A204.1 (cell line): ENCODE data around the gene CEP131.

Experiments
- FAIRE-seq: peaks from 2 replicates; lab custom pipeline; 2012; peaks lifted over from hg19 to GRCh38; lab: Jason Lieb, UNC

CEP131 gene

GRCh38 chr17:81186203-81186602, 36.6 kb downstream of the CEP131 start:
- FAIRE-seq = no peak

DNA sequence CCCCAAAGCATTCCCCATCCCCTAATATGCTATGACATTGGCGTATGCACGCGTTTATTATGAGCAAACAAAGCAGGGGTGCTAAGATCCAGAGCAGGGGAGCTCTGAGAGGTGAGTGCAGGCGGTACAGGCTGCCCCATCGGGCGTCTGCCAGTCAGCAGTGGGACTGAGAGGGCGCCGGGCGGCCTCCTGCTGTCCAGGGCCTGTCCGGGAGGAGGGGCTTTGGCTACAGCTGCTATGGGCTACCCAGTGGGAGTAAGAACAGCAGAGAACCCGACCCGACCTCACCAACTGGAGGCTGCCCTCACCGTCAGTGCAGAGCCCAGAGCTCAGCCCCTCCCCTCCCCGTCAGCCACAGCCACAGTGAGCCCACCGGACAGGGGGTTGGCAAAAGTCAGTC, 38.2 kb downstream of the CEP131 start:
- no peak for FAIRE-seq

GRCh38 chr17:81183807-81184206, 39.0 kb downstream of the CEP131 start:
- no peak for FAIRE-seq

DNA sequence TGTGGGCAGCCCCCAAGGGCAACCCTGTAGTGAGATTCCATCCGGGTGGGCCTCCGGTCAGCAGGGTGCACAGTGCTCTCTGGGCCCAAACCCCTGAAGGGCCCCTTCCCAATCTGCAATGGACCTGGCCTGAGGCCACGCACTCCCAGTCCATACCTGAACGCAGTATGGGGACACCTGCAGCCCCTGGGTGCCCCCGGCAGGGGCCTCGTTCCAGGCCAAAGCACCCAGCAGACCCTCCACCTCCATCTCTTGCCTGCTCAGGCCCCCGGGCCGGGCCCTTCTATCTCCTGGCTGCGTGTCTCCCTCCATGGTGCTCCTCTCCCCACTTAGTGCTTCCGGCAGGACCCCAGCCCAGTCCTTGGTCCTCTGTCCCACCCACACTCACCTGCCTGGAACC, 39.4 kb downstream of the CEP131 start:
- no peak for FAIRE-seq

DNA sequence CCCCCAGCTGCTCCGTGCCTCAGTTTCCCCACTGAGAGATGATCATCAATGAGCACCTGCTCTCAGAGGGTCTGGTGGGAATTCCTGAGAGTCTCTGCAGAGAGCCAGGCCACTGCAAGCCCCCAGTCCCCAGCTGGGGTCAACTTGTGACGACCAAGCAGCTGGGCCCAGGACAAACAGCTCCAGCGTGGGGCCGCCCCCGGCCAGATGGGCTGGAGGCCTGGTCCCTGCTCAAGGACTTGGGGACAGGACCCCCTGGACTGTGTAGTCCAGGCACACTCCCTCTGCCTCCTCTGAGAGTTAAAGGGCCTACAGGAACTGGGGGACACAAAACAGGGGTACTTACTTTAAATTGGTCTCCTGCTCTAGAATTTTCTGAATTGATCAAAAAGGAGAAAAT, 40.2 kb downstream of the CEP131 start:
- FAIRE-seq = no peak

- FAIRE-seq = no peak
Measured at GRCh38 chr17:81181811-81182185, 41.0 kb downstream of the CEP131 start.

GRCh38 chr17:81180836-81181810, 41.6 kb downstream of the CEP131 start:
- FAIRE-seq = no peak

GRCh38 chr17:81179861-81180260, 42.9 kb downstream of the CEP131 start:
- no peak for FAIRE-seq

DNA sequence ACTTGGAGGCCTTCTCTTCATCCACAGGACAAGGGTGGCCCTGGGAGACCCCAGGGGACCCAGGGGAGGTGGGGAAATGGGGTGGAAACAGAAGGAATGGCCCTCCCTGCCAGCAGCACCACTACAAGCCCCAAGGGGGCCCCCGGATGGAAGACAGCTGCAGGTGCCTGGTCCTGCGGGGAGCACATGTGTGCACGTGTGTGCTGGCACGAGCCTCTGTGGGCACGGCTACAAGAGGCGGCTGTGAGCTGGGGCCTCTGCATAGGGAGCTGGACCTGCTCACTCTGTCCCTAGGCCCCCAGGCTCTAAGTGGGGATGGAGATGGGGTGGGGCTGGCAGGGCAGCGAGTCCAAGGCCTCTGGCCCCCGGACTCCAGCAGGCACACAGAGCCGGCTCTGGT, 43.5 kb downstream of the CEP131 start:
- no peak for FAIRE-seq

GRCh38 chr17:81178136-81179091, 44.4 kb downstream of the CEP131 start:
- FAIRE-seq = no peak

DNA sequence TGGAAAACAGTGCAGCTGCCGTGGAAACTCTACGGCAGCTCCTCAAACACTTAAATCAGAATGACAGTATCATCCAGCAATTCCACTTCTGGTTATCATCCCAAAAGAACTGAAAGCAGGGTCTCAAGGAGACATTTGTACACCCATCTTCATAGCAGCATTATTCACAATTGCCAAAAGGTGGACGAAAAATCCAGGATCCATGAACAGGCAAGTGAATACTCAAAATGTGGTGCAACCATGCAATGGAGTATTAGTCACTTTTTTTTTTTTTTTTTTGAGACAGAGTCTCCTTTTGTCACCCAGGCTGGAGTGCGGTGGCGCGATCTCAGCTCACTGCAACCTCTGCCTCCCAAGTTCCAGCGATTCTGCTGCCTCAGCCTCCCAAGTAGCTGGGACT, 46.1 kb downstream of the CEP131 start:
- no peak for FAIRE-seq

- FAIRE-seq = no peak
Measured at GRCh38 chr17:81173762-81174155, 49.0 kb downstream of the CEP131 start.

GRCh38 chr17:81173052-81173761, 49.6 kb downstream of the CEP131 start:
- FAIRE-seq = no peak

GRCh38 chr17:81171941-81172340, 50.8 kb downstream of the CEP131 start:
- FAIRE-seq = no peak

DNA sequence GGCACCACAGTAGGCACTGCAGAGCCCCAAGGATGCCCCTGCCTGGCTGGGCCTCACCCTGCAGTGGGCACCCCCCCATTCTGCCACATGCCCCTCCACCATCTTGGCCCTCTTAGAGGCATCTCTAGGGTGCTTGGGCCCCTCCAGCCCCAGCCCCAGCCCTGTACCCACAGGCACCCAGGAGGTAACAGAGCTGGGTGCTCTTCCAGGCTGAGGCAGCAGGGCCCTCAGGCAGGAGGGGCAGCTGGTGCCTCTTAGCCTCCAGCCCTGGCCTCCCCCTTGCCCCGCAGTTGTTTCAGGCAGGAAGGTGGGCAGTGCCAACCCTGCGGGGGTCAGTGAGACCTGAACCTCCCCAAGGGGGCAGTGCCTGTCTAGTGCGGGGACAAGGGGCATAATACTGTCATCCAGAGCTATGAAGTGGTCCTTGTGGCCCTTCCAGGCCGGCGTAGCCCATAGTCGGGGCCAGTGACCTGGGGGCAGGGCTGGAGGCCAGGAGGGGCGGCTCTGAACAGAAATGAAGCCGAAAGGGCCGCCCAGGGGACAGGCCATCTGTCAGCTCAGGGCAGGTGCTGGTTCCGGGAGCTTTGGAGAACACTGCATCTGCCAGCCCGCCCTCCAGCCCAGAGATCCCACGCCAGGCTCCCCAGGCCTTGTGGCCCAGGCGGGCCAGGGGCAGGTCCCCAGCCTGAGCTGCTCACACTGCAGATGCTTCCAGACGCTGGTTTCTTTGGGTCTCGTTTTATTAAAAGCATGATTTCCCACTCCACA, 51.9 kb downstream of the CEP131 start:
- no peak for FAIRE-seq

DNA sequence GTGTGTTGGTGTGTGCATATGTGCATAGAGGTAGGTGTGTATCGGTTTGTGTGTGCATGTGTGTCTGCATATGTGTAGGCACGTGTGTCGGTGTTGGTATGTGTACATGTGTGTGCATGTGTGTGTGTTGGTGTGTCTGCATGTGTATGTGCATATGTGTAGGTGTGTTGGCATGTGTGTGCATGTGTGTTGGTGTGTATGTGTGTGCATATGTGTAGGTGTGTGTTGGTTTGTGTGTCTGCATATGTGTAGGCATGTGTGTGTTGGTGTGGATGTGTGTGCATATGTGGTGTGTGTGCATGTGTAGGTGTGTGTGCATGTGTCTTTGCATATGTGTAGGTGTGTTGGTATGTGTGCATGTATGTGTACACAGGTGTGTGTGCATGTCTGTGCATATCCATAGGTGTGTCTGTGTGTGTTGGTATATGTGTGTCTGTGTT, 52.9 kb downstream of the CEP131 start:
- FAIRE-seq = no peak

GRCh38 chr17:81167638-81168037, 55.1 kb downstream of the CEP131 start:
- FAIRE-seq = no peak

DNA sequence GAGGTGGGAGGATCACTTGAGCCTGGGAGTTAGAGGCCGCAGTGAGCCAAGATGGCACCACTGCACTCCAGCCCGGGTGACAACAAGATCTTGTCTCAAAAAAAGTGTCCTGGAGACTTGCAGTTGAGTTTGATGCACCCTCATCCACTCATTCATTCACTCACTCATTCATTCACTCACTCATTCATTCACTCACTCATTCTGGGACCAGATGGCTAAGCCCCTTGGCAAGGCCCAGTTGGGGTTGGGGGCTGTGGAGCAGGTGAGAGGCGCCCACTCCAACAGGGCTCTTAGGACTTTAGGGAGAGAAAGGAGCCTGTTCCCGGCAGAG, 55.6 kb downstream of the CEP131 start:
- no peak for FAIRE-seq

DNA sequence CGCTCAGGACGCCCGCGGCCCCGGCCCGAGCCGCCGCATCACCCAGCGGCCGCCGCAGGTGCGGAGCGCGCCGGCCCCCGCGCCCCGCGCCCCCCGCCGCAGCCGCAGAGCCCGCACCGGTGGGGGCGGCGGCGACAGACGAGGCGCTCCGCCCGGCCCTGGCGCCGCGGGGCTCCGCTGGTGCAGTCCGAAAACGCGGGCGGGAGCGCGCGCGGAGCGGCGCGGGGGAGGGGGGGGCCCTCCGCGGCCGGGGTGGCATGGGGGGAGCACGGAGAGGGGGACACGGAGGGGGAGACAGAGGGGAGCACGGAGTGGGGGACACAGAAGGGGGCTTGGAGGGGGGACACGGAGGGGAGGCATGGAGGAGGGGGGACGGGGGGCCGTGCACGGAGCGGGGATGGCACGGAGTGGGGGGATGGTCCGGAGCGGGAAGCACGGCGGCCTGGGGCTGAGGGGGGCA, 56.7 kb downstream of the CEP131 start, which contains the start of gene AATK:
TSS of gene AATK (minus strand) at position 189 of the 460 bp plus-strand sequence. CDS start 229 bp downstream, outside the sequence.
- no peak for FAIRE-seq

DNA sequence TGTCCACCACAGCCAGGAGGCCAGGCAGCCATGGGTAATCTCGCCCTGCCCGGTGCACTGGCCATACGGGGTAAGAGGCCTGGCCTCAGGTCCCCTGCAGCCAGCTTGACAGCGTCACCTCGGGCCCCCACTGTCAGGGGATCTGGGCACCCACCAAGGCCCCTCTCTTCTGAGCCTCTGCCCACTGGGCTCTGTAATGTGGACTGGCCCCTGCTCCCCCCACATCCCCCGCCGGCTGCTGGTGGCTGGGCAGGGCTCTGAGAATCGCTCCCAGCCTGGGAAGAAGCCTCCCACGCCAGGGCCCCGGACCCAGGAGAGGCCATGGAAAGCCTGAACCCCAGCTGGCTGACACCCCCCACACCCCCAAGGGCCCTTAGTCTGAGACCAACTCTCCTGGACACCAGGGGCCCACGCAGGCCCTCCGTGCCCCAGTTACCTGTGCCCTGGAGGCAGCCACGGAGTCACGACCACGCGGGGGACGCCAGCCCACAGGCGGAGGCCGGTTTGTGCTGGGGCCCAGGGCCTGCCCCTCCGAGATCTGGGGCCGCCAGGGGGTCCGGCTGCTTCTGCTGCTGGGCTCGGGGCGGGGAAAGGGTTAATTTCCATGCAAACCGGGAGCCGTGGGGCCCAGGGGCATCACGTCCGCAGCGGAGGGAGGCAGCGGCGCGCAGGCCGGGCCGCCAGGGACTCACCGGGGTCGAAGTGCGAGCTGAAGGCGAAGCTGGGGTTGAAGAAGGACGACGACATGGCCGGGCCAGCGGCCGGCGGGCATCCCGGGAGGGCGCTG, 57.3 kb downstream of the CEP131 start, which contains the start of gene PVALEF:
TSS of gene PVALEF (plus strand) at position 262 of the 787 bp plus-strand sequence. CDS start 15,720 bp downstream, outside the sequence.
- no peak for FAIRE-seq
